Nephron progenitor cell (in vitro differentiated cells): ENCODE measurements around the gene PCDH9.
A peak's percentile ranks its signal among the peaks of the same experiment; 100 is the strongest.
"Not testable (repeated sequence)": the region's sequence is repeated elsewhere in the genome, so short reads cannot be mapped to it uniquely, and the experiment has no call there.

Experiments
- DNase-seq: peaks from one replicate; pipeline ENCODE4 v3.0.0; 2021
- H3K27ac Mint-ChIP-seq: 2 replicates; pipeline ENCODE4 v1.8.0; 2021; ENCODE audit warnings: mild to moderate bottlenecking, moderate library complexity, mixed read lengths
- H3K27me3 Mint-ChIP-seq: 2 replicates; pipeline ENCODE4 v1.8.0; 2021; ENCODE audit warnings: mild to moderate bottlenecking, low read depth, mixed read lengths; ENCODE audit not compliant: poor library complexity
- H3K36me3 Mint-ChIP-seq: 2 replicates; pipeline ENCODE4 v1.8.0; 2021; ENCODE audit warnings: low read depth, mixed read lengths
- H3K4me1 Mint-ChIP-seq: 2 replicates; pipeline ENCODE4 v1.8.0; 2021; ENCODE audit warnings: mixed read lengths
- H3K4me3 Mint-ChIP-seq: 2 replicates; pipeline ENCODE4 v1.8.0; 2021; ENCODE audit warnings: mild to moderate bottlenecking, moderate library complexity, mixed read lengths
- H3K9me3 Mint-ChIP-seq: 2 replicates; pipeline ENCODE4 v1.8.0; 2021; ENCODE audit warnings: mild to moderate bottlenecking, moderate library complexity, mixed read lengths
- TF ChIP-seq, protein P1 (sequence below): fragments of 200-600 bp; sonication (generic); IDR thresholded peaks from 2 replicates; pipeline ENCODE4 v1.5.0; 2021; ENCODE audit warnings: antibody characterized with exemption

Gene PCDH9

DNA sequence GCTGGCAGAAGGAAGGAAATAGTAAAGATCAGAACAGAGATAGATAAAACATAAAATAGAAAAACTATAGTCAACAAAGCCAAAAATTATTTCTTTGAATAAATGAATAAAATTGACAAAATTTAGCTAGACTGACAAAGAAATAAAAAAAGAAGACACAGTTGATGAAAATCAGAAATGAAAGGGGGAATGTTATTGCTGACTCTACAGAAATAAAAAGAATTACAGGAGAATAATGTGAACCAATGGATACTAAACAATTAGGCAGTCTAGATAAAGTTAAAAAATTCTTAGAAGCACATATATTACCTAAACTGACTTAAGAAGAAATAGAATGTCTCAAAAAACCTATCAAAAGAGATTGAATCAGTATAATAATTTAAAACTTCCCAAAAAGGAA, 933.8 kb downstream of the PCDH9 start:
- no peak for DNase-seq
- Mint-ChIP-seq H3K27me3 (no peaks in the 10 kb centered on the region), H3K4me1 (no peaks in the 10 kb centered on the region), H3K27ac (no peak overlapping the region), H3K4me3 (no peak overlapping the region), H3K36me3 (peaks cover 15% of the 10 kb centered on the region), H3K9me3 (peaks cover 21% of the 10 kb centered on the region)
- TF ChIP-seq, protein P1, sequence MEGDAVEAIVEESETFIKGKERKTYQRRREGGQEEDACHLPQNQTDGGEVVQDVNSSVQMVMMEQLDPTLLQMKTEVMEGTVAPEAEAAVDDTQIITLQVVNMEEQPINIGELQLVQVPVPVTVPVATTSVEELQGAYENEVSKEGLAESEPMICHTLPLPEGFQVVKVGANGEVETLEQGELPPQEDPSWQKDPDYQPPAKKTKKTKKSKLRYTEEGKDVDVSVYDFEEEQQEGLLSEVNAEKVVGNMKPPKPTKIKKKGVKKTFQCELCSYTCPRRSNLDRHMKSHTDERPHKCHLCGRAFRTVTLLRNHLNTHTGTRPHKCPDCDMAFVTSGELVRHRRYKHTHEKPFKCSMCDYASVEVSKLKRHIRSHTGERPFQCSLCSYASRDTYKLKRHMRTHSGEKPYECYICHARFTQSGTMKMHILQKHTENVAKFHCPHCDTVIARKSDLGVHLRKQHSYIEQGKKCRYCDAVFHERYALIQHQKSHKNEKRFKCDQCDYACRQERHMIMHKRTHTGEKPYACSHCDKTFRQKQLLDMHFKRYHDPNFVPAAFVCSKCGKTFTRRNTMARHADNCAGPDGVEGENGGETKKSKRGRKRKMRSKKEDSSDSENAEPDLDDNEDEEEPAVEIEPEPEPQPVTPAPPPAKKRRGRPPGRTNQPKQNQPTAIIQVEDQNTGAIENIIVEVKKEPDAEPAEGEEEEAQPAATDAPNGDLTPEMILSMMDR = no peak

DNA sequence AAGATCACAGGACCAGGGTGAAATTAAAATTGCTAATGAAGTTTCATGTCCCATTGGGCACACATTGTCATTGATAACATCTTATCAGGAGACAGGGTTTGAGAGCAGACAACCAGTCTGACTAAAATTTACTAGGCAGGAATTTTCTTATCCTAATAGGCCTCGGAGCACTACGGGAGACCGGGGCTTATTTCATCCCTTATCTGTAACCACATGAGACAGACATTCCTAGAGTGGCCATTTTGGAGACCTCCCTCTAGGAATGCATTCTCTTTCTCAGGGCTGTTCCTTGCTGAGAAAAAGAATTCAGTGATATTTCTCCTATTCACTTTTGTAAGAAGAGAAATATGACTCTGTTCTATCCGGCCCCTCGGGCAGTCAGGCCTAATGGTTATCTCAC, 943.3 kb downstream of the PCDH9 start:
- H3K4me1 Mint-ChIP-seq, DNase-seq, H3K27ac Mint-ChIP-seq, H3K36me3 Mint-ChIP-seq, H3K4me3 Mint-ChIP-seq, H3K27me3 Mint-ChIP-seq: not testable (repeated sequence)
- H3K9me3 Mint-ChIP-seq = peaks cover 59% of the 10 kb centered on the region

DNA sequence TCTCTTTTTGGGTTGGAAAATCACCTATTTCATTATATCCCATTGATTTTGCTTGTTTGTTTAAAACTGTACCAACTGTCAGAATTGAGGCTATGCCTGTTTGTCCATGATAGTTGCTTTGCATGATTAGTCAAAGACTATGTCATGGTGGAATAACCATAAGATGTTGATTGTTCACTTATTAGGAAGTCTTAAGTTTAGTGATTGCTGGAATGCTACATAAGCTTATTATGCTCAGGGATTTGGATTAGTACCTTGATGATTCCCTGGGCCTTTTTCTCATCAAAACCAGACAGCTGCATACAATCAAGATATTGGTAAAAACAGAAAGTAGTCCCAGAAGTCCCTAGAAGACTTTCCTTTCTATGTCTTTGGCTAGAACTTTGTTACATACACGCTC, 954.7 kb downstream of the PCDH9 start:
- Mint-ChIP-seq H3K36me3 (peaks cover 24% of the 10 kb centered on the region), H3K9me3 (peaks cover 42% of the 10 kb centered on the region), H3K4me3 (no peak overlapping the region), H3K27ac (no peak overlapping the region), H3K27me3 (peaks cover 9% of the 10 kb centered on the region), H3K4me1 (peaks cover 11% of the 10 kb centered on the region)
- DNase-seq = no peak
- TF ChIP-seq, protein P1 = no peak

DNA sequence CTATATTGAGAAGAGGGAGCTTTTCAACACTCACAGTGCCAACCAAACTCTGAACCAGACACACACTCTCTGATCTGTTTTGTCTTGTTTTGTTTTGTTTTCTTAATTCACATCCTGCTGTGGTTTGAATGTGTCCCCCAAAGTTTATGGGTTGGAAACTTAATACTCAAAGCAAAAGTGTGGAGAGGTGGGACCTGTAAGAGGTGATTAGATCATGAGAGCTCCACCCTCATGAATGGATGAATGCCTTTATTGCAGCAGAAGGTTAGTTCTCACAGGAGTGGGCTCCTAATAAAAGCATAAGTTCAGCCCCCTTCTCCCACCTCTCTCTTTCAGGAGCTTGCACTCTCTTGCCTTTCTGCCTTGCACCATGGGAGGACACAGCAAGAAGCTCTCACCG, 957.1 kb downstream of the PCDH9 start:
- no peak for DNase-seq
- Mint-ChIP-seq H3K4me1 (peaks cover 11% of the 10 kb centered on the region), H3K36me3 (peaks cover 20% of the 10 kb centered on the region), H3K4me3 (peak overlapping the region; percentile 54), H3K27ac (peak overlapping the region; percentile 76), H3K9me3 (peaks cover 33% of the 10 kb centered on the region), H3K27me3 (peaks cover 12% of the 10 kb centered on the region)
- TF ChIP-seq, protein P1 = no peak

DNA sequence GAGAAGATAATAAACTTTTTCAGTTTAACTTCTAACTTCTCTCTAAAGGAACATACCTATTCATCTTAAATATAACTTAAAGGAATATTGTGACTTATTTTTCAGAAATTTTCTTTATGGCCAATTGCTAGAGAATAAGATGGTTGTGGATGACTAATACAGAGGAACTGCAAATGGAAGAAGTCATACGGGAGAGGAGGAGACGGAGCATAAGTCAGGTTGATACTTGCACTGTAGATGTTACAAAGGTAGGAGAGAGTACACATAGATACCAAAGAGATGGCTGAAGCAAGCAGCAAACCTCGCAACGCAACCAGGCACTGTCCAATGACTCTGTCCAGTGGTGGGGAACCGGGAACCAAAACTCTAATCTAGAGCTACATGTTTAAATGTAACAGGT, 963.4 kb downstream of the PCDH9 start:
- H3K27me3 Mint-ChIP-seq = peaks cover 7% of the 10 kb centered on the region

DNA sequence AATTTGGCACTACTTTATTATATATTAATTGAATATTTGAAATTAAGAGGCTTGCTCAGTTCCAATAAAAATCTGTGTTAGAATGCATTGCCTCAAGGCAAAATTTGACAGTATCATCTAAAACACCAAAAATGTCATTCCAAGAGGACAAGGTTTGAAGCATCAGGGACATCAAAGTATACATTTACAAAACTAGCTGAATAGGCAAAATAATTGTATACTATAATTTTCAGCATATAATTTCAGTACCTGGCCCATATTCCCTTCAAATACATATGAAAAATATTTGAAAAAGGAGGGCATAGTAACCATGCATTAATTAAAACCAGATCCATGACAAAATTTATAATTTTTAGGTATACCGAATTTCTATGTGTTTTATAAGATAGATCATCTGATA, 963.8 kb downstream of the PCDH9 start:
- TF ChIP-seq, protein P1 = no peak
- DNase-seq = no peak
- H3K27ac Mint-ChIP-seq = no peak overlapping the region
- peaks cover 3% of the 10 kb centered on the region for H3K9me3 Mint-ChIP-seq
- no peaks in the 10 kb centered on the region for H3K36me3 Mint-ChIP-seq
- H3K27me3 Mint-ChIP-seq = peaks cover 3% of the 10 kb centered on the region
- no peak overlapping the region for H3K4me3 Mint-ChIP-seq
- H3K4me1 Mint-ChIP-seq = peaks cover 9% of the 10 kb centered on the region

More for the DNA sequence above, 963.4 kb downstream of the PCDH9 start:
- H3K27ac Mint-ChIP-seq = no peak overlapping the region
- TF ChIP-seq, protein P1 = no peak
- H3K4me3 Mint-ChIP-seq = no peak overlapping the region
- H3K4me1 Mint-ChIP-seq = peaks cover 9% of the 10 kb centered on the region
- DNase-seq = no peak
- no peaks in the 10 kb centered on the region for H3K36me3 Mint-ChIP-seq
- peaks cover 3% of the 10 kb centered on the region for H3K9me3 Mint-ChIP-seq
